GM21360 (cell line): ENCODE results near the gene NIM1K.
"Not testable (repeated sequence)": the region's sequence is repeated elsewhere in the genome, so short reads cannot be mapped to it uniquely, and the experiment has no call there.

ENCODE experiments used
- ATAC-seq: cut with Tn5 transposase; IDR thresholded peaks from one replicate; pipeline ENCODE4 v1.9.1; 2021; ENCODE audit warnings: mild to moderate bottlenecking, moderate library complexity; ENCODE audit not compliant: unreplicated experiment

NIM1K gene

DNA sequence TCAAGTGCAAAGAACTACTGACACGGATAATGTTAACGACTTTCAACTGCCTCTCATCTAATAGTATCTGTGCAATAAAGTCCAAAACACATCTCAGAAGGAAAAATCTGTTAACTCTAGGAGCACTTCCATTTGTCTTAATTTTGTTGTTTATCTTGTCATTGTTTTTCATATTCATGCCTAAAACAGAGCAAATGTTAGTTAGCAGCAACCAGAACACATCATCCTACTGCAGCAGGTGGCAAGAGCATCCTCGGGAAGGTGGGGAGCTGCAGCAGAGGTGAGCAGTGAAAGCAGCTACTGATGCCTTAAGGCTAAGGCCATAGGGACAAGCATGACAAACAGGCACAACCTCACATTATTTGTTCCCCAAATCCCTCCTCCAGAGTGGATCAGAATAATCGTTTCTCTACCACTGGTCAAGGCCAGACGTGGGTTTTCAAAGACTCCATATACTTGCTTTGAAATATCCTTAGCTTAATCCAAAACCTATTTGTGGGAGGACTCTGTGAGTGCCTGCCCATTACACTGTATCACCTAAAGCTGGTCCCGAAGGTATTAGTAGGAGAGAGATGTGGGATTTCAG lies 120.1 kb downstream of the NIM1K start:
- ATAC-seq, result no peak

DNA sequence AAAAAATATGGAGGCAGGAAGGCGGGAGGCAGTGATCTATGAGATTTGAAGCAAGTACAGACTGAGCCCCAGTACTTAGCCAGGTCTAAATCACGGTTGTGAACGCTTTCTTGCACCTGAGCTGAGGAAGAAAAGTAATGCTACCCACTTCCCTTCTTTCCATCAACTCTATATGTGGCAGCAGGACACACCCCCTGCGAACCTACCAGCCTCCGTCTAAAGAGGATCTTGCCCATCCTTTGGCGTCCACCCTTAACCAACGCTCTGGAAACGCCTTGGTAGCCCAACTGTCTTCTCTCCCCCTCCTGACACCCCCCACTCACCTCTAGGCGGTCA lies 120.6 kb downstream of the NIM1K start:
- peak; percentile 1 for ATAC-seq

- peak; percentile 95 for ATAC-seq
Measured at GRCh38 chr5:43313035-43313853, 121.2 kb downstream of the NIM1K start, which contains the start of gene HMGCS1. Gene HMGCS1, minus strand, starts transcription at chr5:43313412. Its CDS starts 14,447 bp downstream, at chr5:43298965.

DNA sequence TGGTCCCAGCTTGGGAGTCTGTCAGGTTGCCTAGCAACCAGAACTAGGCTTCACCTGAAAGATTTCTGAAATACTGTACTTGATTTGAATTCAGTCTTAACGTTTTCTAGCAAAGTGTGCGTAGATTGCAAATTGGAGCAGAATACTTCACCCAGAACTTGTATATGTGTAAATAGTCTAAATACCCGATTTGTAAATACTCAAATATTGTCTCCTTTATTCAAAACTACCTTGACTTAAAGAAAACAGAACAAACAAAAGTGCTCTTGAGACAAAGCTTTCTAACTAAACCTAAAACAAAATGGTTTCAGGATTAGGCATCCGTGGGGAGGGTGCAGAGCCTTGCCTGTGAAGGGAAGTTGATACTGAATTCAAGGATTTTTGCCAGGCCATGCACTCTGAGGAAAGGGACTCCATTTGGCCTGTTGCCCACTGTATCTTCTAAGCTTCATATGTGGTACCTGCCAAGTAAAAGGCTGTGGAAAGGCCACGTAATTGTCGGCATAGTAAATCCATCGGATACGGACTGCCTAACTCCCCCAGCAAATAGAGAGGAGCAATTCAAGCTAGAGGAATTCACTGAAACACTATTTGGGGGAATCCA lies 121.9 kb downstream of the NIM1K start:
- ATAC-seq, result no peak

GRCh38 chr5:43314724-43315123 lies 122.7 kb downstream of the NIM1K start:
- no peak for ATAC-seq

DNA sequence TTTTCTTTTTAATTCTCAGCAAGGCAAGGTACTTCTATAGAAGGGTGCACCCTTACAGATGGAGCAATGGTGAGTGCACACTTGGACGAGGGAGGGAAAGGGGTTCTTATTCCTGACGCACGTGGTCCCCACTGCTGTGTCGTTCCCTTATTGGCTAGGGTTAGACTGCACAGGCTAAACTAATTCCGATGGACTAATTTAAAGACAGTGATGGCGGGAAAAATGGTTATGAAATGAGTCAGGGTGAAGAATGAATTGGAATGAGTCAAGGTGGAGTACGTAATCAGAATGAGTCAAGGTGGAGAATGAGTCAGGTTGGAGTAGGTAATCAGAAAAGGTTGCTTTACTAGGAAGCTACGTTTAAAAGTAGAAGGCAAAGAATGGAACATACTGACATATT lies 123.2 kb downstream of the NIM1K start:
- no peak for ATAC-seq

DNA sequence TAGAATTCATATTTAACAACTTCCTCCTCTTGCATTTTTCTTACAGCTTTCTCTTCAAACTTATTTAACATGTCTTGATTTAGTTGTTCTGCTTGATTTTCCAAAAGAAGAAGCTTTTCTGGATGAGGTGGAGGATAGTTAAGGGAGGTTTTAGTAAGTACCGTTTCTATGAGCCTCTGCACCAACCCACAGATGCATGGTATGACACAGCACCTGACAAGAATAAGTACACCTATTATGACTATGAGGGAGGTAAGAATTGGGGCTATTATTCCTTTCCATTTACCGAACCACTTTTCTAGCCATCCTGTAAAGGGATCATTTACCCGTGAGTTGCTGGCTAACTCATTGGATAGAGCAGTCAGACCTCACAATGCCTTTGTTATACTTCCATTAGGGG lies 123.7 kb downstream of the NIM1K start:
- no peak for ATAC-seq

DNA sequence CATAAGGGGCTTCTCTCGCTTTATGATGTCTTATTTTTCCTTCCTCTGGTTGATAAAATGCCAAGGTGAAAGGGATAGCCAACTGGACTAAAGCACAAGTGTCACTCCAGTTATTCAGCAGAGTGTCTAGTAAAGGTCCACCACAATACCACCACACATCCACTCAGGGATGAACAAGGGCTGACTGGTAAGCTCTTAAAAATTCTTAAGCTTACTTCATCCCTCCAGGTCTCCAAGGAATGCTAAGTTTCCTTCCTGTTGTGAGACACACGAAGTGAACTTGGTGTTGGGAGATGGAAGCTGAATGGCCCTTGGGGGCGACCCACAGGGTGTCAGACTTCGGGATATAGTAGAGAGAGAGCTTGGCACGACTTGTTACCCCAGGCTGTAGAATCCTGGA lies 124.4 kb downstream of the NIM1K start:
- ATAC-seq, result no peak

DNA sequence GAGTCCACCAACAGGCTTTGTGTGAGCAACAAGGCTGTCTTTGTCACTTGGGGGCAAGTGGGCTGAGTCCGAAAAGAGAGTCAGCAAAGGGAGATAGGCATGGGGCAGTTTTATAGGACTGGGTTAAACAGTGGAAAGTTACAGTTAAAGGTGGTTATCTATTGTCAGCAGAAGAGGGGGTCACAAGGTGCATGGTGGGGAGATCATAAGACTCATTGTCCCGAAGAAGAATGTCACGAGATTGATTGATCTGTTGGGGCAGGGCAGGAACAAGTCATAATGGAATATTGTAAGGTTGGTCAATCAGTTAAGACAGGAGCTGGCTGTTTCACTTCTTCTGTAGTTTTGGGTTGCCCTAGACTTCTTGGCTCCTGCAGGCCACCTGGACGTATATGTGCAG lies 128.8 kb downstream of the NIM1K start:
- ATAC-seq, result no peak

- not testable (repeated sequence) for ATAC-seq
Measured at GRCh38 chr5:43323488-43323887, 131.5 kb downstream of the NIM1K start.

DNA sequence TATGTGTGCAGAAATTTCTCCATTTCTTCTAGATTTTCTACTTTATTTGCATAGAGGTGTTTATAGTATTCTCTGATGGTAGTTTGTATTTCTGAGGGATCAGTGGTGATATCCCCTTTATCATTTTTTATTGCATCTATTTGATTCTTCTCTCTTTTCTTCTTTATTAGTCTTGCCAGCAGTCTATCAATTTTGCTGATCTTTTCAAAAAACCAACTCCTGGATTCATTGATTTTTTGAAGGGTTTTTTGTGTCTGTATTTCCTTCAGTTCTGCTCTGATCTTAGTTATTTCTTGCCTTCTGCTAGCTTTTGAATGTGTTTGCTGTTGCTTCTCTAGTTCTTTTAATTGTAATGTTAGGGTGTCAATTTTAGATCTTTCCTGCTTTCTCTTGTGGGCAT lies 133.6 kb downstream of the NIM1K start:
- ATAC-seq, result not testable (repeated sequence)
